HepG2 (cell line): ENCODE results near the gene MIEF1. TPM values are rescaled to one million over a fixed set of nuclear protein-coding genes. Genes with fewer than 3 reads are reported as not detected.

Source experiments
- BATF2 ChIP-seq: sonication (generic); formaldehyde crosslinking; IDR thresholded peaks from 2 replicates; pipeline ENCODE4 v1.8.0; 2022; ENCODE audit warnings: mild to moderate bottlenecking, missing genetic modification reagents, moderate library complexity
- BCLAF1 ChIP-seq: fragments of 450-650 bp; IDR thresholded peaks from 2 replicates; pipeline ENCODE4 v1.6.1; 2017; ENCODE audit warnings: mild to moderate bottlenecking
- HIC2 ChIP-seq: sonication (generic); formaldehyde crosslinking; IDR thresholded peaks from 2 replicates; pipeline ENCODE4 v1.9.0; 2022; ENCODE audit warnings: low read depth, missing genetic modification reagents
- HNF4A ChIP-seq: sonication (generic); formaldehyde crosslinking; IDR thresholded peaks from 2 replicates; pipeline ENCODE4 v1.4.0; 2020; ENCODE audit warnings: missing genetic modification reagents
- MBD4 ChIP-seq: IDR thresholded peaks from 2 replicates; pipeline ENCODE4 v1.6.1; 2012; ENCODE audit warnings: low read length, inconsistent platforms, borderline replicate concordance
- PATZ1 ChIP-seq: sonication (generic); formaldehyde crosslinking; IDR thresholded peaks from 2 replicates; pipeline ENCODE4 v1.4.0; 2020; ENCODE audit warnings: missing genetic modification reagents
- TEF ChIP-seq: sonication (generic); formaldehyde crosslinking; IDR thresholded peaks from 2 replicates; pipeline ENCODE4 v1.5.0; 2020; ENCODE audit warnings: missing genetic modification reagents
- THAP9 ChIP-seq: sonication (generic); formaldehyde crosslinking; IDR thresholded peaks from 2 replicates; pipeline ENCODE4; 2020; ENCODE audit warnings: missing genetic modification reagents, mild to moderate bottlenecking, borderline replicate concordance
- ZBTB39 ChIP-seq: sonication (generic); formaldehyde crosslinking; IDR thresholded peaks from 2 replicates; pipeline ENCODE4 v1.5.0; 2020; ENCODE audit warnings: missing genetic modification reagents
- ZFP36L1 ChIP-seq: sonication (generic); formaldehyde crosslinking; IDR thresholded peaks from 2 replicates; pipeline ENCODE4 v1.8.0; 2022; ENCODE audit warnings: mild to moderate bottlenecking, missing genetic modification reagents, moderate library complexity
- ZNF496 ChIP-seq: sonication (generic); formaldehyde crosslinking; IDR thresholded peaks from 2 replicates; pipeline ENCODE4 v1.8.1; 2023; ENCODE audit warnings: mild to moderate bottlenecking, moderate library complexity, missing genetic modification reagents; ENCODE audit not compliant: insufficient replicate concordance
- polyA plus RNA-seq, 8 experiments: library from polyadenylated mRNA; depleted of rRNA in 3 of 8; stranded (reverse) in 7 of 8; unstranded in 1 of 8; fragments of >200 nt; fragmentation: Illumina TruSeq in 4 of 8; extraction: Trizol in 4 of 8; gene quantifications; 2 replicates each; pipeline versions ENCODE4 v1.2.1 to v1.2.3, GENCODE V29; 2011 to 2016; ENCODE audit warnings: low read depth in 4 of 8, missing spikeins in 1 of 8, mixed read lengths in 1 of 8; ENCODE audit not compliant: insufficient read depth in 1 of 8
- total RNA-seq, 5 experiments: library from RNA; depleted of rRNA; stranded (reverse); fragments of >200 nt; fragmentation: Illumina TruSeq; extraction: Trizol; gene quantifications; 2 replicates each; pipeline ENCODE4 v1.2.3, GENCODE V29; 2016; ENCODE audit warnings: low read depth in 1 of 5

The MIEF1 gene
- total and polyA plus RNA-seq, 2 of the 13 experiments (the other 11 are each of a cell fraction or from before 2014, with no cell fraction given): 21.7 to 34.8 TPM

- TF ChIP-seq ZNF496 (CRISPR knock-in tag) (no peak), BCLAF1 (no peak), PATZ1 (CRISPR knock-in tag) (0 out of 2 replicates have a peak, but pooled peaks have one; percentile 9), BATF2 (CRISPR knock-in tag) (no peak), ZBTB39 (CRISPR knock-in tag) (no peak), THAP9 (CRISPR knock-in tag) (no peak), MBD4 (no peak), ZFP36L1 (CRISPR knock-in tag) (no peak), HIC2 (CRISPR knock-in tag) (0 out of 2 replicates have a peak, but pooled peaks have one; percentile 17), TEF (no peak), HNF4A (CRISPR knock-in tag) (peak; percentile 63)
Observed at GRCh38 chr22:39474351-39475111, 27.6 kb upstream of the MIEF1 start (continued).
